Hematopoietic multipotent progenitor cell treated with erythropoietin and hydrocortisone succinate and interleukin-3 and kit ligand, for 4 days (in vitro differentiated cells): ENCODE results near the gene PSMB2.
"Not testable (repeated sequence)": the region's sequence is repeated elsewhere in the genome, so short reads cannot be mapped to it uniquely, and the experiment has no call there.

Experiments
- DNase-seq: peaks from one replicate; pipeline ENCODE4 v3.0.0-alpha.2; 2015

PSMB2 gene

DNA sequence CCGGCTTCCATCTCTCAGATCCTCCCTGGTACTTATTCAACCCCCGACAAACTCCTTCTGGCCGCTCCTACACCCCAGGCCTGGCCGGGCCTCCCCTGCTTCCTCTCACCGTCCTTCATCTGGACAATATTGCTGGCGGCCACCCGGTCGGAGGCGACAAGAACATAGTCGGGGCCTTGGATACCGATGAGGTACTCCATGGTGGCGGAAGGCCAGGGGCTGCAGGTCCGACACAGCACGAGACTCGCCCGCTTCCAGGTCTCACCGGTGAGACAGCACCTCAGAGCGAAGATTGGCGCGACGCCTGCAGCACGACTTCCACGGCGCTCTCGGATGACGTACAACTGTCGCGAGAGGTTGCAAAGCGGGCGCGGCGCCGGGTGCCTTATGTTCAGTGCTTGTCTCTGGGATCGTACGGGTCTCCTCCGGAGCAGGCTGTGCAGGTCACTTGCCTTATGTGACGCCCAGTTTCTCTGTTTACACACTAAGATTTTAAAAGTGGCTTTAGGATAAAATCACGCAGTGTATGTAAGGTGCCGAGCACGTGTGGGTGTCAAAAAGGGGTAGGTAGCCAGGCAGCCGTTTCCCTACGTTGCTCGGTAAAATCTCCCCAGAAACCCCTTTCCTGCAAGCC, at the start of gene PSMB2:
Gene PSMB2, minus strand, starts transcription at position 294 of the 634 bp plus-strand sequence. Its CDS starts 94 bp downstream, at position 200.
- peak; percentile 98 for DNase-seq

DNA sequence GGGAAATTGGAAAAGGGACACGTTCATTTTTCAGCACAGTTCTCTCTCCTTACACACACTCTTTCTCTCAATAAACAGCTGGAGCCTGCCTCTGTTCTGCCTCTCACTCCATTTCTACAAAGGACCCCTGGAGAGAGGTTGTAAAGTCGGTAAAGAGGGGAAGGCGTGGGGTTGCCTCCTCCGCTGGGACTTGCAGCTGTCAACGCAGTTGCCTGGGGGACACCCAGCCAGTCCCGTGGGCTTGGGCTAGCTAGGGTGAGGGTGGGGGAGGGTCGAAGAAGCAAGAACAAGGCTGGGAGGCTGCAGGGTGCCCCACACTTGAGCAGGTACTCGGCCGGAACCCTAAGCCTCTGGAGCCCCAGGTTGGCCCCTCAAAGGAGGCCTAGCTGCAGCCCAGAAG, 49.8 kb upstream of the PSMB2 start:
- DNase-seq, result no peak

DNA sequence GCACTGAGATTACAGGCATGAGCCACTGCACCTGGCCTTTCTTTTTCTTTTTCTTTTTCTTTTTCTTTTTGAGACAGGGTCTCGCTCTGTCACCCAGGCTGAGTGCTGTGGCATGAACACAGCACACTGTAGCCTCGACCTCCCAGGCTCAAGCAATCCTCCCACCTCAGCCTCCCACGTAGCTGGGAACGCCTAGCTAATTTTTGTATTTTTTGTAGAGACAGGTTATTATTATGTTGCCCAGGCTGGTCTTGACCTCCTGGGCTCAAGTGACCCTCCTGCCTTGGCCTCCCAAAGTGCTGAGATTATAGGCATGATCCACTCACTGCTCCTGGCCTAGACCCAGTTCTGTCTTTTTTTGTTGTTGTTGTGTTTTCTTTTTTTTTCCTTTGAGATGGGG, 48.8 kb upstream of the PSMB2 start:
- not testable (repeated sequence) for DNase-seq

DNA sequence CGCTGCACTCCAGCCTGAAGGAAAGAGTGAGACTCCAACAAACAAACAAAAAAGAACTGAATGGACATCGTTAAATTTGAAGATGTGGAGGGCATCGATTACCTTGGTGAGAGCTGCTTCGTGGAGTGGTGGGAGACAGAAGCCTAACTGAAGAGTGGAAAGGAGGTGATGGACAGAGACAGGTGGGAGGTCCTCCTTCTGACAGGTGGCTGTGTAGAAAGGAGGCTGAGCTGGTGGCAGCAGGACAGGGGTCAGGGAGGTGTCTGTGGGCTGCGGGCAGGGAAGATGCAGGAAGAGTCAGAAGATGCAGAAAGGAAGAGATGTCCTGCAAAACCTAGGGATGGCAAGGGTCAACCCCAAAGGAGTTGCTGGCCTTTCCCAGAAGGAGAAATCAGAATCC, 46.8 kb upstream of the PSMB2 start:
- DNase-seq, result no peak

DNA sequence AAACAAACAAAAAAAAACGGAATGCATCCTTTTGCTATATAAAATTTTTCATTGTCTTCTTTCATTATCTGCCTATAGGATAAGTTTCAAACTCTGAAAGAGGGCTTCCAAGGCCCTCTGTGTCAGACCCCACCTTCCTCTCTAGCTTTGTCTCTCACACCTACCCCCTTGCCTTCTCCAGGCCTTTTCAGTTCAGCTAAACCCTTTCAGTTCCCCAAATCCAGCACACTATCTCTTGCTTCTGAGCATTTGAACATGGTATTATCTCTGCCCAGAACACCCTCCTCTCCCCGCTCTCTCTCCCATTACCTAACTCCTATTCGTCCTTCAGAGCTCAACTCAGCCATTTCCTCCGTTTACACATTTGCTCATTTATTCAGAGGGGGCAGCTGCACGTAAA, 41.7 kb upstream of the PSMB2 start:
- DNase-seq, result no peak

DNA sequence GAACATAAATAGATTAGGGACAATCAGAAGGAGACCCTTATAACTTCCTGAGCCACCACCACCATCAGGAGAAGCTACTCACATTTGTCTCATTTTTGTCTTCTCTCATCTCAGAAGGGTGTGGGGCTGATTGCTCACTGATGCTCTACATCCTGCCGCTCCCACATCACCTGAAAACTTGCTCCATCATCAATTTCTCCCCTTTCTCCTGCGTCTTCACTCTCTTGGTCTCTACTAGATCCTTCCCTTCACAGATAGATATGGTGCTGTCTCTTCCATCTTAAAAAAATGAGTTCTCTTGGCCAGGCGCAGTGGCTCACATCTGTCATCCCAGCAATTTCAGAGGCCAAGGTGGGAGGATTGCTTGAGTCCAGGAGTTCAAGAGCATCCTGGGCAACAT, 38.9 kb upstream of the PSMB2 start:
- DNase-seq, result no peak

DNA sequence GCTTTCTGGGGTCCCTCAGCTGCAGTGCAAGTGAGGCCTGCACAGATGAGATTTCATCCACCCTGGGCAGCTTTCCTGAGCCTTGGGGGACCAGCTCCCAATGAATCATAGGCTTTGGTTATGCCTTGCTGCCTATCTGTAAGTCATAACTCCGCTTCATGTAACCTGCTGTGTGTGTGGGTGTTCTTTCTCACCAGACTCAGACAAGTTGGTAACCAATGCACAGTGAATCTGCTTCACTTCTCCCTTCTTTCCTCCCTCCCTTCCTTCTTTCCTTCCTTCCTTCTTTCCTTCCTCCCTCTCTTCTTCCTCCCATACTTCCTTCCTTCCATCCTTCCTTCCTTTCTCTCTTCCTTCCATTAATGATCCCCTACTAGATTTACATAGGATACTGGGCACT, 34.4 kb upstream of the PSMB2 start:
- no peak for DNase-seq

DNA sequence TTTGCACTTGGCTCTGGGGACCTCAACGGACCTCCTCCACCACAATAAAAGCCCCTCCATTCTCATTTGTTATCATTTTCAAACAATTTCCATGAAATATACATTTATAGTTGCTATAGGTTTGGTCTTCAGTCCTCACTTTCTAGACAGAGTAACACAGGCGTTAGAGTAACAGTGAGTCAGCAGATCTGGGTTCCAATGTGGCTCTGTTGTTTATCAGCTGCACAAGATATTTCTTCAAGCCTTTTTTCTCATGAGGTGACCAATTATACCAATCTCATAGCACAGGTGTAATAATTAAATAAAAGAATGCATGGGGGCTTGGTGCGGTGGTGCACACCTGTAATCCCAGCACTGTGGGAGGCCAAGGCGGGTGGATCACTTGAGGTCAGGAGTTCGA, 32.8 kb upstream of the PSMB2 start:
- peak; percentile 61 for DNase-seq

DNA sequence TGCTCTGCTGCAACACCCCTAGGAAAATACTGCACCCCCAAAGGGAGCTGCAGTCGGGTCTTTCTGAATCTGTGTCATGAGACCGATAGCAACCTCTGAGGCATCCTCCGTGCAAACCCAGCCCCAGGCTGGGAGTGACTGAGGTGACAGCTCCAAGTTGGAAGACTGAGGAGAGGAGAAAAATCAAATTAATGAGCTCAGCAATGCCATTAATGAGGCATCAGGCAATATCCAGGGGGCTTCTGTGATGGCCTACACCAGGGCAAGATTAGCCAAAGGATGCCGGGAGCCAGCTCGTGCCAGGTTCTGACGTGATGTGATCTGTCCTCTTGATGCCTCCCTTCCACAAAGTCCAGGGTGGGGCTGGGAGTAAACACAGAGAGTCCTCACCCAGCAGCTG, 30.8 kb upstream of the PSMB2 start:
- DNase-seq, result no peak

DNA sequence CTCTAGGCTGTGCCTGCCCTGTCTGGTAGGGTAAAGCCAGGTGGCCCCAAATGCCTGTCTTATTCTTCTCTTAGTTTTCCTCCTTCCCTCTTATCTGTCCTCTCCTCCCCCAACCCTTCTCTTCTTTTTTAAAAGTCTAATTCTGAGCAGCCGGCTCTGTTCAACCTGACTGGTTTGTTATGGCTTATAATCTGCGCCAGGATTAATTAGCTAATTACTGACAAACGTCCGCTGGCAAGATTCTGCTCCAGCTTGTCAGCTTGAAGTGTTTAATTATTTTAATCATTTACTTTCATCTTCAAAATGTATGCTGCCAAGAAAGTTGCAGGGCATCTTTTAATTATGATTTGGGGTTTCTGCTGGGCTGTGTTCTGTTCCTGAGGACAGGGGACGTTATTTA, 27.2 kb upstream of the PSMB2 start:
- no peak for DNase-seq

DNA sequence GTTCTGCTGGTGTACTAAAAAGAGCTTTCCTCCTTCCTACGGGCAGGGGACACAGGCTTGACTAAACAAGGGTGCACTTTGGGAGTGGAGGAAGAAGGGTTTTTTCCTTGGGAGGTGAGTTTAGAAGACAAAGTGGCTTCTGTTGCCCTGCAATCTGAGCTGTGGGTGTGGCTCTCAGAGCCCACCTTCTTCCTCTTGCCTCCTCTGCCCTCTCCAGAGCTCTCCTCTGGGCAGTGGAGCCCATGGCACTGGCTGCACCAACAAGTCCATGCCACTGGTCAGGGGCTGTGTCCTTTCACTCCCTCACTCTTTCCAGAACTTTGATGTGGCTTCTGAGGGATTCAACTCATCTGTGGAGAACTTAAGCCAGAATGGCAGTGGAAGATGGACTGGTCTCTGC, 25.6 kb upstream of the PSMB2 start:
- DNase-seq, result no peak

DNA sequence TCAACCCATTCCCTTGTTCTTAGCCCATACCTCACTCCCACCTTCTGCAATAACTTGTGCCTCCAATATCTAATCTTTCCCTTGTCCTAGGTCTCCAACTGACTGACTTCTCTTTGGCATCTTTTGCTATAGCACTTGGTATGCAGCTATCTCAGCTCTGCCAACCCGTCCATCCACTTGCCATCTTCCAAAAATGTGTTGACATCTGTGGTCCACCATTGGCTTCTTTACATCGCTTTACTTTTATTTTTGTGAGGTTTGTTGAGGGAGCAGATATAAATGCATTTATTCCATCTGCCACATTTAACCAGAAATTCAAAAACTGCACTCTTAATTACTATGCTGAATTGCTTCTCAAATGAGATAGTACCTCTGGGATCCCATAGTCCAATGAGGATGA, 24.9 kb upstream of the PSMB2 start:
- DNase-seq, result no peak

DNA sequence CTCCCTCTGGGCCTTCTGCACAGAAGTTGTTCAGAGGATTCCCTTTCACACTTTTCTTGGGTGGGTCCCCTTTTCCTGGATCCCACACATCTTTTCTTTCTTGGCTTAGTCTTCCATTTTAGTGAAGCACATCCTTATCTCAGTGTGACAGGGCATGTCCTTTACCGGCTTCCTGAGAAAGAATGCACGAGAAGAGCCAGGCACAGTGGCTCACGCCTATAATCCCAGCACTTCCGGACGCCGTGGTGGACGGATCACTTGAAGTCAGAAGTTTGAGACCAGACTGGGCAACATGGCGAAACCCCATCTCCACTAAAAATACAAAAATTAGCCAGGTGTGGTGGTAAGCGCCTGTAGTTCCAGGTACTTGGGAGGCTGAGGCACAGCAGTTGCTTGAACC, 22.1 kb upstream of the PSMB2 start:
- DNase-seq, result no peak

DNA sequence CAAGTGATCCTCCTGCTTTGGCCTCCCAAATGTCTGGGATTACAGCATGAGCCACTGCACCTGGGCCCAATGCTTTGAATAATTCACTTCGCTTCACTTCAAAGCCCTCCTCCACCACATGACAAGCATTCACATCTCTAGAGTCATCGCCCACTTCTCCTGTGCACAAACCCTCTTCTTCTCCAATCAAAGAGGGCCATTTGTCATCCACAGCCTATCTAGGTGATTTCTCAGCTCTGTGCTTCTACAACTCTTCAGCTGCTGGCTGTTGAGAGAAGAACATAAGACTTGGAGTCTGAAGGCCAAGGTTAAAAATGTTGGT, 20.1 kb upstream of the PSMB2 start:
- DNase-seq, result no peak

DNA sequence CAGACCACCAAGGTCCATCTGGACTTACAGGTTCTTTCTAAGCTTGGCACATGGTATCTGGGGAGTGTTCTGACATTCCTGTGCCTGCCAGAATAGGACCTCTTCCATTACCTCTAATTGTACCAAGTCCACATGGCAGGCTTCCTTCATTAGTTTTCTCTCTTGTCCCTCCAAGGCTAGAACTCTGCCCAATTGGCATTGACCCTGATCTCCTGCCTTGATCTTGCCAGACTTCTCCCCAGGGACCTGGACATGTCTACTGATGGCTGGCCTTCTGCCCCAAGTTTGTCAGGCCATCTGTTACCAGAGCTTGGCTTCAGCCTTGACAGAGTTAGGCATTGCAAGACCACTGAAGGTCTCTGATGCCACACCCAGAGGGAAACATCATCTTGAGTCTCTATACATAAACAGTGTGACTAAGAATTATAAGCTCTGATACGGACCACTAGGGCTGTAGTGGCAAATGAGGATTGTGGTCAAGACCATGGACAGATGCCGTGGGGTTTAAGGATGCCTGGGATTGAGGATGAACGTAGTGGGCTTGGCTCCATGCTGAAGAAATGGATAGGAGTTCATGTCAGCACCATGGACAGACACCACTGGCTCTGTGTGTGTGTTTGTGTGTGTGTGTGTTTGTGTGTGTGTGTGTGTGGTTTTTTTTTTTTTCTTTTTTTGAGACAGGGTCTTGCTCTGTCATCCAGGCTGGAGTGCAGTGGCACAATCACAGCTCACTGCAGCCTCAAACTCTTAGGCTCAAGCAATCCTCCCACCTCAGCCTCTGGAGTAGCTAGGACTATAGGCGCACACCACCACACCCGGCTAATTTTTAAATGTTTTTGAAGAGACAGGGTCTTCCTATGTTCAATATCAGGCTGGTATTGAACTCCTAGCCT, 19.5 kb upstream of the PSMB2 start:
- DNase-seq, result peak; percentile 61

DNA sequence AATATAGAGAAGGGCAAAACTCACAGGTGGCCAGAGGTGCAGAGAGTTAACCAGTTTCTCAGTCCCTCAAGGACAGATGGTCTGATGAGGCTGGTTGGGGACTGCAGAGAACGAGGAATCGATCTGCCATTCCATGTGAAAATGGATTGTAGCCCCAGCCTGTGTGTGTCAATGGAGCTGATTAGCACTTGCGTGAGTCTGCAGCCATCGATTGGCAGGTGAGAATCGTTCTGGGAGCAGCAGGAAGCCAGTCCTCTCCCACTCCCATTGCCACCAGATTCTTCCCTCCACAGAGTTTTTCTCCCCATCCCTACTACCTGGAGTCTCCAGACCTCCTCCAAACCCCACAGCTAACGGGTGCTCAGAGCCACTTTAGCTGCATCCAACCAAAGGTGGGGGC, 18.3 kb upstream of the PSMB2 start:
- no peak for DNase-seq

DNA sequence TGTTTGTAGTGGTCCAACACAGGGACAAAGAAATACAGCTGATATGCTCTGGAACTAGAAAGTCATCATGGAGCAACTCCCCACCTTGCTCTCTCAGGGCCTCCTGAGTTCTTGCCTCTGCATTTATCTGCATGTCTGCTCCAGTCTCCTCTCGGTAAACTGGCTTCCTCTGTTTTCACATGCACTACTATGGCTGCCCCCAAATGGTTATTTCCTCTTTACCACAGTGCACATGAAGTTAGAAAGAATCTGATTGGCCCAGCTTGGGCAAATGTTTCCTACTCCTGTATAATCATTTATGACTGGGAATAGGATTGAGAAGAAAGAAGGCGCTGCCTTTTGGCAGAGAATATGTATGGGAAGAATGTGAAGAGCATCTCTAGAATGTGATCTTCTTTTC, 16.5 kb upstream of the PSMB2 start:
- peak; percentile 42 for DNase-seq

DNA sequence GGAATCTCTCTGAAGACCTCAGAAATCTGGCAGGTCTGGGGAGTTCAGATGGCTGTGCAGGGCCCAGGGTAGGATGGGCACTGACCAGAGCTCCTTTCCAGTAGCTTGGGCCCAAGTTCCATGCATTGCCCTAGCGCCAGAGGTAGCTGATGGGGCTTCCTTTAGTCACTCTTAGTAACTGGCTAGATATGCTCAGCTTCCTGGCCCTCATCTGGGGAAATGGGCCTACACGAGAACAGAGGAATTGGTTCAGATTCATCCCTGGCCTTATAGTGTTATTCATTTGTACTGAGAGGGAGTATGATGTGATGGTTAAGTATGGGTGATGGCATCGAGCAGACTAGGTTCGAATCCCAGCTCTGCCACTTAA, 15.5 kb upstream of the PSMB2 start:
- DNase-seq, result no peak

DNA sequence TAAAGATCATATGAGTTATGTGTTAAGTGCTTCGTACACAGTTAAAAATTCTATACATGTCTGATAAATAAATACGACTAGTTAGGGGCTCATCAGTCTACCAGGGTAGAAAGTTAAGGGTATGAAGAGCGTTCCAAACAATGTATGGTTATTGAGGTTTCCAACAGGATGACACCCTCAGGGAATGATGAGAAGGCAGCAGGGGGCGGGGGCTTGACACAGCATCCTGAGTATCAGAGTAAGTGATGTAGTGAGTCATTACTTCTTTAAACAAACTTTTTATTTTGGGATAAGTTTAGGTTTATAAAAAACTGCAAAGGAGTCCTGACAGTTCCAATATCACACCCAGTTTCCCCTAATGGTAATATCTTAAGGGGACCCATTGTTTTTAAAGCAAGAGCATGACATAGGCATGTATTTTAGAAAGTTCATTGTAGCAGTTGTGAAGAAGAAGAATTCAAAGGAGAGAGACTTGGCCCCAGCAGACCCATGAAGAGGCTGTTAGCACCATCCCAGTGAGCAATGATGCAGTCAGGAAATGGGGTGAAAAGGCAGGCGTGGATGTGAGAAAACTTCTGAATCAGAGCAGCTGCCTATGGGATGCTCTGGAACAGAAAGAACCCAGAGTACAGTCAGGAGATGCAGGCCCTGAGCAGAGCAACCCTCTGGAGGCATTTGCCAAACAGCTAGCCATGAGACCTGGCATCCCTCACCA, 15.0 kb upstream of the PSMB2 start:
- DNase-seq, result no peak

DNA sequence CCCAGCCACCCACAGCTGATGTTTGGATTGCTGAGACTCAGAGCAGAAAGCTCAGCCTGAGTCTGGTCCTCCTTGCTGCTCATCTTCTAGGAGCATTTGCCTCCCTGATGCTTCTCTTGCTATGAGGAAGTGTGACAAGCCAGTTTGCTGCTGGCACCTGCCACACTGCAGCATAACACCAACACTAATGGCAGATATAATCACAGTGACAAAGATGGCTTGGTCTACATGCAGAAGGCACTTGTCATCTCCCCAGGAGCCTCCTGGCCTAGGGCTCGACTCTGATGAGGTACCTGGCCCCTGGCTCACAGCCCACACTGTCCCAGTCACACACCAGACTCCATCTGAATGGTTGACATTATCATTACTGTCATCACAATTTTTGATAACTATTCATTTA, 13.9 kb upstream of the PSMB2 start:
- no peak for DNase-seq

DNA sequence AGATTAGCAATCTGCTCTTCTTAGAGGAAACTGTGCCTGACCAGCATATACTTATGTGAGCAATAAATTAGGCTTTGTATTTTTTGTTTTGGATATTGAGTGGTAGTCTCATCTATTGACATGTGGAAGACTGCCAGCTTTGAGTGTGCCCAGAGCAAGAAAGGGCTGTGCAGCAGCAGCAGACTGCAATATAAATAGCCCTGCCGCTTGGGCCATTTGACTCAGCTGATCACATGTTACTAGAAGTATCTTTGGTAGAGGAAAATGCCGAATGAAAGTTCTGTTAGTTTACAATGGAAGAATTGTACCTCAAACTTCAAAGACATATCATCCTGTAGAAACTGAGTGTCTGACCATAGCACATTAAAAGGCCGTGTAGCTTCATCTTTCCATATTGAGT, 9.1 kb upstream of the PSMB2 start:
- DNase-seq, result no peak

DNA sequence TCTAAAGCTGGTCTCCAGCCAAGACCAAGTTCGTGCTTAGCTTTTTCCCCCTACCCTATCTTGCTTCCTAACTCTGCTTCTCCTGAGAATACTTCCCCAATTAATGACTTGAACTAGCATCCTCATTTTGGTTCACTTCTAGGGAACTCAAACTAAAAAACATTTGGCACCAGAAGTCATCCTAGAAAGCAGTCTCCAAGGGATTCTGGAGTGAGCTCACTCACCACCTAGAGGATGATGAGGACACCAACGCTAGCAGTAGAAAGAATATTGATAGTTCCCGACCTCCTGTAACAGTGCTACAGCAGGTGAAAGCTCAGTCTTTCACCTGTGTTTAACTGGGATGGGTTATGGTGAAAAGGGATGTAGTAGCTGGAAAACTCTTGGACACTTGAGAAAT, 4.7 kb upstream of the PSMB2 start:
- DNase-seq, result peak; percentile 19

DNA sequence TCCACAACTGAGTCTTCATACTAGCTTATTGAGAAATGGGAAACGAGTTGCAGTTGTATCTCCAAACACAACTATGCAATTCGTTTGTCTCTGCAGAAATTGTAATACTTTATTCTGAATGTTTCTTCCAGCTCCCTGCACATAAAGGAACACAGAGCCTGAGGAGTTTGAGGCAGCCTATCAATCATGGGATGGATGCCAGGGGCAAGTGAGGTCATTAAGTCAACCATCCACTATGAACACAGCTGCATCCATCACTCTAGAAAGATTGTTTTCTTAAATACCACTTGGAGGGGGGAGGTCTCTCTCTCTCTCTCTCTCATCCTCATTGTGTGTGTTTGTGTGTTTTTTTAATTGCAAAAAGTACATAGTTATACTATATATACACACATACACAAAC, 2.9 kb upstream of the PSMB2 start:
- no peak for DNase-seq

DNA sequence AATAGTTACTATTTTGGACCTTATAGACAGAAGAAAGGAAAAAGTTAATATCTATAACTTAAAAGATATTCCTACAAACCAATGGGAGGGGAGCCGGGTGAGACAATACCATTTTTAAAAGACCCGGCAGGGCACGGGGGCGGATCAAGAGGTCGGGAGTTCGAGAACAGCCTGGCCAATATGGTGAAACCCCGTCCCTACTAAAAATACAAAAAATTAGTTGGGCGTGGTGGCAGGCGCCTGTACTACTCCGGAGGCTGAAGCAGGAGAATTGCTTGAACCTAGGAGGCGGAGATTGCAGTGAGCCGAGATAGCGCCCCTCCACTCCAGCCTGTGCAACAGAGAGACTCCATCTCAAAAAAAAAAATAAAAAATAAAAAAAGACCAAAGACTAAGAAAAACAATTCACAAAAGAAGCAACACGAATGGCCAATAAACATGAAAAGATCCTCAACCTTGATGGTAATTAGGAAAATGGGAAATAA, 1.2 kb upstream of the PSMB2 start:
- peak; percentile 62 for DNase-seq
